Fibroblast of upper back skin (primary cell): Measurements from ENCODE around the gene AURKA.
"Not testable (repeated sequence)": the region's sequence is repeated elsewhere in the genome, so short reads cannot be mapped to it uniquely, and the experiment has no call there.

Experiments used
- DNase-seq: peaks from one replicate; pipeline ENCODE4 v3.0.0-alpha.2; 2013

The AURKA gene

GRCh38 chr20:56420940-56421688 is 29.1 kb upstream of the AURKA start:
- DNase-seq: no peak

GRCh38 chr20:56420028-56420427 is 28.0 kb upstream of the AURKA start:
- no peak for DNase-seq

GRCh38 chr20:56418385-56418861 is 26.4 kb upstream of the AURKA start:
- peak; percentile 50 for DNase-seq

GRCh38 chr20:56417911-56418310 is 25.9 kb upstream of the AURKA start:
- DNase-seq: peak; percentile 53

- no peak for DNase-seq
Observed at GRCh38 chr20:56417402-56417801, 25.4 kb upstream of the AURKA start.

- no peak for DNase-seq
Observed at GRCh38 chr20:56414842-56415765, 23.1 kb upstream of the AURKA start.

GRCh38 chr20:56412949-56413348 is 20.9 kb upstream of the AURKA start:
- no peak for DNase-seq

- DNase-seq: no peak
Observed at GRCh38 chr20:56412473-56412790, 20.4 kb upstream of the AURKA start.

- DNase-seq: peak; percentile 48
Observed at GRCh38 chr20:56411759-56412472, 19.9 kb upstream of the AURKA start, which contains the start of gene CASS4. CASS4 (plus strand) TSS chr20:56412260; CDS start chr20:56412459, 199 bp downstream.

GRCh38 chr20:56411287-56411686 is 19.3 kb upstream of the AURKA start:
- not testable (repeated sequence) for DNase-seq

- DNase-seq: no peak
Observed at GRCh38 chr20:56409956-56410355, 17.9 kb upstream of the AURKA start.

GRCh38 chr20:56409521-56409920 is 17.5 kb upstream of the AURKA start:
- DNase-seq: no peak

GRCh38 chr20:56406910-56407309 is 14.9 kb upstream of the AURKA start:
- no peak for DNase-seq

- not testable (repeated sequence) for DNase-seq
Observed at GRCh38 chr20:56405356-56405755, 13.3 kb upstream of the AURKA start.

- no peak for DNase-seq
Observed at GRCh38 chr20:56403465-56403864, 11.4 kb upstream of the AURKA start.

- peak; percentile 72 for DNase-seq
Observed at GRCh38 chr20:56400001-56400640, 8.1 kb upstream of the AURKA start.

GRCh38 chr20:56395166-56395565 is 3.2 kb upstream of the AURKA start:
- no peak for DNase-seq

GRCh38 chr20:56393653-56394052 is 1.6 kb upstream of the AURKA start:
- no peak for DNase-seq

GRCh38 chr20:56392881-56393482 is 967 bp upstream of the AURKA start:
- DNase-seq: no peak

GRCh38 chr20:56391596-56392131 is 351 bp downstream of the AURKA start:
- DNase-seq: no peak

- no peak for DNase-seq
Observed at GRCh38 chr20:56391037-56391436, 978 bp downstream of the AURKA start.

- DNase-seq: not testable (repeated sequence)
Observed at GRCh38 chr20:56390396-56390795, 1.6 kb downstream of the AURKA start.
